ENCODE measurements around the gene PDLIM7.
A peak's percentile ranks its signal among the peaks of the same experiment; 100 is the strongest.

The PDLIM7 gene

GRCh38 chr5:177515580-177515979 lies 18.2 kb upstream of the PDLIM7 start:
- Mint-ChIP-seq H3K27me3 (ENCODE audit: low read depth) (no peaks in the 10 kb centered on the region), H3K4me3 (peak overlapping the region; percentile 94), H3K36me3 (ENCODE audit: low read depth) (peaks cover 55% of the 10 kb centered on the region), H3K9me3 (no peaks in the 10 kb centered on the region), H3K27ac (peak overlapping the region; percentile 32), H3K4me1 (ENCODE audit: low read depth) (peaks cover 25% of the 10 kb centered on the region)
- no peak for DNase-seq (ENCODE audit: low spot score)

GRCh38 chr5:177514541-177514940 lies 17.1 kb upstream of the PDLIM7 start:
- Mint-ChIP-seq H3K9me3 (no peaks in the 10 kb centered on the region), H3K4me3 (peak overlapping the region; percentile 94), H3K36me3 (ENCODE audit: low read depth) (peaks cover 47% of the 10 kb centered on the region), H3K4me1 (ENCODE audit: low read depth) (peaks cover 22% of the 10 kb centered on the region), H3K27me3 (ENCODE audit: low read depth) (no peaks in the 10 kb centered on the region), H3K27ac (no peak overlapping the region)
- DNase-seq (ENCODE audit: low spot score), result no peak

- no peaks in the 10 kb centered on the region for H3K27me3 Mint-ChIP-seq (ENCODE audit: low read depth)
- no peak overlapping the region for H3K27ac Mint-ChIP-seq
- no peaks in the 10 kb centered on the region for H3K9me3 Mint-ChIP-seq
- H3K4me3 Mint-ChIP-seq, result no peak overlapping the region
- DNase-seq (ENCODE audit: low spot score), result no peak
- H3K4me1 Mint-ChIP-seq (ENCODE audit: low read depth), result peaks cover 21% of the 10 kb centered on the region
- H3K36me3 Mint-ChIP-seq (ENCODE audit: low read depth), result peaks cover 46% of the 10 kb centered on the region
Measured at GRCh38 chr5:177513500-177513899, 16.1 kb upstream of the PDLIM7 start.

- peaks cover 21% of the 10 kb centered on the region for H3K4me1 Mint-ChIP-seq (ENCODE audit: low read depth)
- no peak overlapping the region for H3K4me3 Mint-ChIP-seq
- H3K27ac Mint-ChIP-seq, result no peak overlapping the region
- no peak for DNase-seq (ENCODE audit: low spot score)
- H3K27me3 Mint-ChIP-seq (ENCODE audit: low read depth), result no peaks in the 10 kb centered on the region
- no peaks in the 10 kb centered on the region for H3K9me3 Mint-ChIP-seq
- H3K36me3 Mint-ChIP-seq (ENCODE audit: low read depth), result peaks cover 46% of the 10 kb centered on the region
Measured at GRCh38 chr5:177512736-177513380, 15.5 kb upstream of the PDLIM7 start.

GRCh38 chr5:177511796-177512675 lies 14.6 kb upstream of the PDLIM7 start:
- Mint-ChIP-seq H3K9me3 (no peaks in the 10 kb centered on the region), H3K36me3 (ENCODE audit: low read depth) (peaks cover 46% of the 10 kb centered on the region), H3K27me3 (ENCODE audit: low read depth) (no peaks in the 10 kb centered on the region), H3K4me1 (ENCODE audit: low read depth) (peaks cover 21% of the 10 kb centered on the region), H3K4me3 (no peak overlapping the region), H3K27ac (no peak overlapping the region)
- DNase-seq (ENCODE audit: low spot score), result no peak

- Mint-ChIP-seq H3K27me3 (ENCODE audit: low read depth) (no peaks in the 10 kb centered on the region), H3K36me3 (ENCODE audit: low read depth) (peaks cover 38% of the 10 kb centered on the region), H3K9me3 (no peaks in the 10 kb centered on the region), H3K27ac (no peak overlapping the region), H3K4me3 (no peak overlapping the region), H3K4me1 (ENCODE audit: low read depth) (peaks cover 15% of the 10 kb centered on the region)
- DNase-seq (ENCODE audit: low spot score), result no peak
Measured at GRCh38 chr5:177511181-177511580, 13.8 kb upstream of the PDLIM7 start.

- no peak for DNase-seq (ENCODE audit: low spot score)
- H3K36me3 Mint-ChIP-seq (ENCODE audit: low read depth), result peaks cover 33% of the 10 kb centered on the region
- no peak overlapping the region for H3K4me3 Mint-ChIP-seq
- no peaks in the 10 kb centered on the region for H3K27me3 Mint-ChIP-seq (ENCODE audit: low read depth)
- no peak overlapping the region for H3K27ac Mint-ChIP-seq
- no peaks in the 10 kb centered on the region for H3K9me3 Mint-ChIP-seq
- H3K4me1 Mint-ChIP-seq (ENCODE audit: low read depth), result peaks cover 10% of the 10 kb centered on the region
Measured at GRCh38 chr5:177510567-177511053, 13.2 kb upstream of the PDLIM7 start.

- peaks cover 4% of the 10 kb centered on the region for H3K4me1 Mint-ChIP-seq (ENCODE audit: low read depth)
- H3K36me3 Mint-ChIP-seq (ENCODE audit: low read depth), result peaks cover 27% of the 10 kb centered on the region
- no peaks in the 10 kb centered on the region for H3K9me3 Mint-ChIP-seq
- no peak overlapping the region for H3K27ac Mint-ChIP-seq
- no peaks in the 10 kb centered on the region for H3K27me3 Mint-ChIP-seq (ENCODE audit: low read depth)
- no peak overlapping the region for H3K4me3 Mint-ChIP-seq
- DNase-seq (ENCODE audit: low spot score), result no peak
Measured at GRCh38 chr5:177509991-177510566, 12.7 kb upstream of the PDLIM7 start.

- no peak within 1 kb of the TSS for H3K27ac Mint-ChIP-seq
- H3K27me3 Mint-ChIP-seq (ENCODE audit: low read depth), result no peaks in the 10 kb centered on the region
- no peak within 1 kb of the TSS for H3K4me3 Mint-ChIP-seq
- no peaks in the 10 kb centered on the region for H3K9me3 Mint-ChIP-seq
- H3K4me1 Mint-ChIP-seq (ENCODE audit: low read depth), result peaks cover 4% of the 10 kb centered on the region
- DNase-seq (ENCODE audit: low spot score), result no peak
- H3K36me3 Mint-ChIP-seq (ENCODE audit: low read depth), result peaks cover 26% of the 10 kb centered on the region
Measured at GRCh38 chr5:177509381-177509951, 12.1 kb upstream of the PDLIM7 start, which contains the start of gene DOK3. Gene DOK3, minus strand, starts transcription at chr5:177509826. Its CDS starts 286 bp downstream, at chr5:177509540.

- Mint-ChIP-seq H3K27me3 (ENCODE audit: low read depth) (no peaks in the 10 kb centered on the region), H3K36me3 (ENCODE audit: low read depth) (peaks cover 21% of the 10 kb centered on the region), H3K27ac (no peak overlapping the region), H3K4me1 (ENCODE audit: low read depth) (peaks cover 4% of the 10 kb centered on the region), H3K9me3 (no peaks in the 10 kb centered on the region), H3K4me3 (no peak overlapping the region)
- no peak for DNase-seq (ENCODE audit: low spot score)
Measured at GRCh38 chr5:177508837-177509236, 11.4 kb upstream of the PDLIM7 start.

- Mint-ChIP-seq H3K27ac (no peak overlapping the region), H3K36me3 (ENCODE audit: low read depth) (peaks cover 16% of the 10 kb centered on the region), H3K9me3 (no peaks in the 10 kb centered on the region), H3K4me1 (ENCODE audit: low read depth) (peaks cover 4% of the 10 kb centered on the region), H3K27me3 (ENCODE audit: low read depth) (no peaks in the 10 kb centered on the region), H3K4me3 (no peak overlapping the region)
- DNase-seq (ENCODE audit: low spot score), result no peak
Measured at GRCh38 chr5:177508221-177508611, 10.8 kb upstream of the PDLIM7 start.

GRCh38 chr5:177507596-177508220 lies 10.3 kb upstream of the PDLIM7 start:
- no peak for DNase-seq (ENCODE audit: low spot score)
- H3K36me3 Mint-ChIP-seq (ENCODE audit: low read depth), result peaks cover 12% of the 10 kb centered on the region
- no peaks in the 10 kb centered on the region for H3K9me3 Mint-ChIP-seq

GRCh38 chr5:177507165-177507564 lies 9.8 kb upstream of the PDLIM7 start:
- Mint-ChIP-seq H3K4me3 (no peak overlapping the region), H3K4me1 (ENCODE audit: low read depth) (peaks cover 4% of the 10 kb centered on the region), H3K9me3 (no peaks in the 10 kb centered on the region), H3K36me3 (ENCODE audit: low read depth) (peaks cover 12% of the 10 kb centered on the region), H3K27ac (no peak overlapping the region), H3K27me3 (ENCODE audit: low read depth) (no peaks in the 10 kb centered on the region)
- no peak for DNase-seq (ENCODE audit: low spot score)

More at GRCh38 chr5:177507596-177508220, 10.3 kb upstream of the PDLIM7 start:
- H3K4me1 Mint-ChIP-seq (ENCODE audit: low read depth), result peaks cover 4% of the 10 kb centered on the region
- H3K27ac Mint-ChIP-seq, result peak overlapping the region; percentile 20
- H3K4me3 Mint-ChIP-seq, result no peak overlapping the region
- no peaks in the 10 kb centered on the region for H3K27me3 Mint-ChIP-seq (ENCODE audit: low read depth)

All from T-helper 2 cell treated with Interferon-gamma antibody and Interleukin-4, amounts not matched to agents 5 μg/mL and 100 μg/mL, for 36 hours (primary cell).